Urinary bladder (tissue), 4 donors: ENCODE measurements around the gene ENTPD1. TPM values are rescaled to one million over a fixed set of nuclear protein-coding genes. Genes with fewer than 3 reads are reported as not detected.
"Not testable (repeated sequence)": the region's sequence is repeated elsewhere in the genome, so short reads cannot be mapped to it uniquely, and the experiment has no call there.

Source experiments
- DNase-seq: peaks from one replicate; pipeline ENCODE4 v3.0.0-alpha.2; 2015; ENCODE audit errors: extremely low spot score
- H3K27ac ChIP-seq: one replicate; pipeline ENCODE4 v1.5.1; 2013; ENCODE audit warnings: low read depth, mild to moderate bottlenecking, moderate library complexity
- H3K36me3 ChIP-seq: one replicate; pipeline ENCODE4 v1.6.1; 2013; ENCODE audit warnings: mild to moderate bottlenecking, moderate library complexity; ENCODE audit not compliant: insufficient read depth
- H3K4me1 ChIP-seq: one replicate; pipeline ENCODE4 v1.6.1; 2013; ENCODE audit warnings: mild to moderate bottlenecking, moderate library complexity; ENCODE audit not compliant: insufficient read depth
- H3K4me3 ChIP-seq: one replicate; pipeline ENCODE4 v1.5.1; 2013; ENCODE audit warnings: low read depth, low read length
- WGBS: extraction: QIAGEN DNeasy Blood & Tissue Kit; methylation state at CpG from one replicate; pipeline ENCODE4 v1.1.7; 2013; 5-methylcytosine and 5-hydroxymethylcytosine counted together
- polyA plus RNA-seq: library from polyadenylated mRNA; stranded (reverse); fragments of 200-250 nt; gene quantifications from one replicate; pipeline ENCODE4 v1.2.3, GENCODE V29; 2013
- total RNA-seq: library from RNA; depleted of rRNA; stranded (reverse); fragments of >200 nt; gene quantifications from one replicate; pipeline ENCODE4 v1.2.3, GENCODE V29; 2014
- donor health status: healthy with polysubstance abuse.
- donor health status: healthy.

Gene ENTPD1
- total and polyA plus RNA-seq, 2 donors = 53.8 to 85.3 TPM

DNA sequence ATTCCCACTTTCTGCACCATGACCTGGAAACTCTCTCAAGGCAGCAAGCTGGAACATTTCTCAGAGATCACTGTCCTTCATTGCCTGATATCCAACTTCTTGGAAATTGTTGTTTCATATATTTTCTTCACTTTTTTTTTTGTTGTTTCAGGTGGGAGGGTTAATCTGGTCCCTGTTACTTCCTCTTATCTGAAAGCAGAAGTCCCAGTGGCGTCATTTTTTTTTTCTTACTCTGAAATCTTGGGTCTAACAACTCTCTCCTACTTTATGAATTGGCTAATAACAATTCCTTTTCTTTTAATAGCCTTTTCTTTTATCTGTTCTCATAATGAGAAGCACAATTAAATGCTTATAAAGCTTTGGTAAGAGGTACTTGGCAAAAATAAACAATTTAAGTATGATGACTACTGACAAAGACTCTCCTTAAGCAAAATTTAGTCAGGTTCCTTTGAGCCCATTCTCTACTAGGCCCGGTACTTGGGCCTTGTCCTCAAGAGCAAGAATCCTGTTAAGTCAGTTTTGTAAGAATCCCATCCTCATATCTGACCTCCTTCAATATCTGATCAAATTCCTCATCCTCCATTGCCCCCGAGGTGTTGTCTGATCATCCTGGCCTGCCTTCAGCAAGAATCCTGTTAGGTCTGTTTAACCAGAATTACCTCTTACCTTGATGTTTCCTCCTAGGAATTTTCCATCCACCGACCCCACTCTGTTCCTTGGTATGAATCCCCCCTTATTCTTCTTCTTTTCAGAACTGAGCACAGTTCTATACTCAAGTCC lies 140.3 kb downstream of the ENTPD1 start:
- no peaks in the 10 kb centered on the region for H3K4me1 ChIP-seq
- WGBS = 93% methylated on average over 4 of the region's 4 CpGs
- peaks cover 2% of the 10 kb centered on the region for H3K36me3 ChIP-seq
- H3K27ac ChIP-seq = no peak overlapping the region
- no peak for DNase-seq
- no peak overlapping the region for H3K4me3 ChIP-seq

DNA sequence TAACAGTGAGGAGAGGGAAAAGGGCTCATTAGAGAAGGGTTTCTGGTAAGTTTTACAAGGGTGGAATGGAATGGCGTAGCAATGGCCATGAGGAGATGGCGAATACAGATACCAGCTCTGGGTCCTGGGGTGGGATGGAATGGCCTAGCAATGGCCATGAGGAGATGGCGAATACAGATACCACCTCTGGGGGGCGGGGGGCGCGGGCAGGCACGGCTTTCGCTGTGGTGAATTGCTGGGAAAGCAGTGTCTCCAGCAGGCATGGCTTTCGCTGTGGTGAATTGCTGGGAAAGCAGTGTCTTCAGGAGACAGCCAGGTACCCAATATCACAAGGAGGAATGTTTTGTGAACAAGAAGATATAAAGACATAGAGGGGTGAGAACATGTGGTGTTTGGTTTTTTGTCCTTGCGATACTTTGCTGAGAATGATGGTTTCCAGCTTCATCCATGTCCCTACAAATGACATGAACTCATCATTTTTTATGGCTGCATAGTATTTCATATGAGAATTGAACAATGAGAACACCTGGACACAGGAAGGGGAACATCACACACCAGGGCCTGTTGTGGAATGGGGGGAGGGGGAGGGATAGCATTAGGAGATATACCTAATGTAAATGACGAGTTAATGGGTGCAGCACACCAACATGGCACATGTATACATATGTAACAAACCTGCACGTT lies 150.1 kb downstream of the ENTPD1 start:
- not testable (repeated sequence) for H3K4me1 ChIP-seq, DNase-seq, H3K27ac ChIP-seq, H3K36me3 ChIP-seq, H3K4me3 ChIP-seq
- 96% methylated on average over 12 of the region's 12 CpGs for WGBS

DNA sequence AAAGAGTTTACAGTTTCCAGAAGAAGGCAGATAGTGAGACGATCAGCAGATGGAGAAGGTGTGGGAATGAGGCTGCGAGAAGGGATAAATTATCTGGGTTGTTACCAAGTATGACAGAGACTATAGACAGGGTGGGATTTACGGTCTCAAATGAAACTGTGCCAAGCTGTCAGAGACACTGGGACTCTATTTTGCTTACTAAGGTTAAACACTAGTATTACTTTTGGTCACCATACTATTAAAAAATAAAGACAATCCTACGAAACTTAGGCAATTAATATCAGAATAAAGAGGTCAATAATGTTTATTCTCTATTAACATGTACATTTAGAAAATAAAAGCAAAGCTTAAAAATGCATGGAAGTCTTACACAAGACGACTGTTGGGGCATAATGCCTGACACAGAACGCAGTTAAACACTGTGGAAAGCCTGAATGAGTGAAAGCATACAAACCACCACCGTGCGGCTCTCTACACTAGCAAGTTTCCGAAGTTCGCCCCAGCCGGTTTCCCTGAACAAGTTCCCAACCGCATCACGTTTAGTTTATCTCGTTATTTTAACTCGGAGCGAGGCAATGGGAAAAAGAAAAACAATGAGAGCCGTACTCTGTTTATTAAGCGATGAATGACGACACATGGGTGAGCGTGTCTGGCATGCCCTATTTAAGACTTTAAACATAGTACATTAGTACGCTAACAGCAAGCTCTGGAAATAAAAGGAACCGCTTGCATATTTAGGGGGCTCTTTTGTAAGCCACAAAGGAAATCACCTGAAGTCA lies 150.9 kb downstream of the ENTPD1 start:
- peak overlapping the region; percentile 79 for H3K4me3 ChIP-seq
- H3K4me1 ChIP-seq = no peaks in the 10 kb centered on the region
- WGBS = 9% methylated on average over 22 of the region's 22 CpGs
- H3K27ac ChIP-seq = peak overlapping the region; percentile 61
- peaks cover 7% of the 10 kb centered on the region for H3K36me3 ChIP-seq
- peak; percentile 46 for DNase-seq

DNA sequence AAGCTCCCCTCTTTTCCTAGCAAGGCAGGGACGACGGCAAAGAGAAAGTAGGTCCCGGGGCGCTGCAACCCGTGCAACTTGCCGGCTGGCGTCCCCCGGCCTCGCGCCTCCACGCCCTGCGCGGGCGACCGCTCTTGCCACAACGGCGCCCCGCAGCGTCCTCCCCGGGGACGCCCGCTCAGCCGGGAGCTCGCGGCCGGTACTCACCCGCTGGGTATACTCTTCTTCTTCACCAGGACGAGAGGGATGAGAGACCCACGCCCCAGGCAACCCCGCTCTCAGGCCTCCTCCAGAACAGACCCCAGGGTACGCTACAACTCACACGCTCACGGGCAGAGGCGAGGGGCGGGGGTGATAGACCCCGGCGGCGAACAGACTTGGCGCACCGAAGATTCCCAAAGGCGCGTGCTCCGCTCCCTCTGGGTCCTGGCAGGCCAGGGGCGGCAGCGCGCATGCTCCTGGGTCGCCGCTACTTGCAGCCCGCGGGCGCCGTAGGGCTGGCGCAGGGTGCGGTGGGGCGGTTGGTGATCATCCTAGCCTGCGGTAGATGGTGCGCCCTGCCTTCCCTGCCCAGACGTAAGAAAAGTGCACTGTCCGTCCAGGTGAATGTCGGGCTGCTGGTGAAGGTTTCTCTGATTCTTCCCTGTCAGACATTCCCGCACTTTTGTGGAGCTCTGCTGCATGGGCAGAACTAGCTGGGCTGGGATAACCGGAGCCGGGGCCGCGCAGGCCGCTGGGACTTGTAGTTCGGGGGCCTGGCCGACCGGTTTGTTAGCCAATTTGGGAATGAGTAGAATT lies 151.7 kb downstream of the ENTPD1 start, which contains the start of gene CC2D2B:
TSS of gene CC2D2B (plus strand) at position 520 of the 798 bp plus-strand sequence. CDS start 3,349 bp downstream, outside the sequence.
- WGBS = under 1% methylated on average over 69 of the region's 69 CpGs
- Histone ChIP-seq H3K4me1 (no peaks in the 10 kb centered on the region), H3K4me3 (peak within 1 kb of the TSS; percentile 79), H3K36me3 (peaks cover 4% of the 10 kb centered on the region), H3K27ac (peak within 1 kb of the TSS; percentile 61)
- DNase-seq = peak; percentile 59

DNA sequence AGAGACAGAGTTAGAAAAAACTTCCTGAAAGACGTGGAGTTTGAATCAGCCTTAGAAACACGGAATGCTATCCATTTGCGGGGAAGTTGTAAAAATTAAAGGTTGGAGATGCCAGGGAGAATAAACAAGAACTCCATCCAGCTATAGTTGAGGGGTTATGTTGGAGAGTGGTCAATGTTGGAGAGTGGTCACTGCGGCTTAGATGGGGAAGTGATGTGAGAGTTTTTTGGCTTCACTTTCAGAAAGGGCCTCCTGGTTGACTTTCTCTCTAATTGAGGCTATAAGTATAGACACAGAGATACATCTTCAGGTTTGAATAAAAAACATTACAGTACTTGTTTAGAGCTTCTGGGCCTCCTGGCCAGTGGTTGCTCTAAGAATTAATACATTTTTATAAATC lies 152.5 kb downstream of the ENTPD1 start:
- Histone ChIP-seq H3K27ac (no peak overlapping the region), H3K4me3 (no peak overlapping the region), H3K4me1 (no peaks in the 10 kb centered on the region), H3K36me3 (peaks cover 4% of the 10 kb centered on the region)
- 42% methylated on average over 4 of the region's 4 CpGs for WGBS
- DNase-seq = no peak

DNA sequence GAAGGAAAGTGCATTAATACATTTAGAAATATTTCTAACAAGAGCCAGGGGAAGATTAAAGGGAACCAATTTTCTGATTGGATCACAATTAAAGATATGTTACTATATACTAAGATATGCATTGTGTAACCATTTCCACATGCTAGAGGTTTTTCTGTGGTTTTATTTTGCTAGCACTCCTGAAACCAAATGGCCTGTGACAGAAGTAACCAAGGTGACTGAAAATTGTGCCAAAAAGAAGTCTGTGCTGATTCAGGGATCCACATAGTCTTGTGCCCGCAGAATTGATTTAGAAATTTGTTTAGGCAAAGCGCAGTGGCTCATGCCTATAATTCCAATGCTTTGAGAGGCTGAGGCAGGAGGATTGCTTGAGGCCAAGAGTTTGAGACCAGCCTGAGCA lies 153.6 kb downstream of the ENTPD1 start:
- no peak for DNase-seq
- WGBS = 96% methylated on average over 2 of the region's 2 CpGs
- H3K4me3 ChIP-seq = no peak overlapping the region
- H3K27ac ChIP-seq = no peak overlapping the region
- no peaks in the 10 kb centered on the region for H3K4me1 ChIP-seq
- H3K36me3 ChIP-seq = no peaks in the 10 kb centered on the region

DNA sequence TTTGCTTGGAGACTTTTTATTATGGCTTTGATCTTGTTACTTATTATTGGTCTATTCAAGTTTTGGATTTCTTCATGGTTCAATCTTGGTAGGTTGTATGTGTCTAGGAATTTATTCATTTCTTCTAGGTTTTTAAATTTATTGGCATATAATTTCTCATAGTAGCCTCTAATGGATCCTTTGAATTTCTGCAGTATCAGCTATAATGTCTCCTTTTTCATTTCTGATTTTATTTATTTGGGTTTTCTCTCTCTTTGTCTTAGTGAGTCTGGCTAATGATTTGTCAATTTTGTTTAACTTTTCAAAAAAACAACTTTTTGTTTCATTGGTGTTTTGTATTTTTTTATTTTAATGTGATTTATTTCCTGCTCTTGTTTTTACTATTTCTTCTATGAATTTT lies 160.1 kb downstream of the ENTPD1 start:
- DNase-seq, H3K4me1 ChIP-seq, H3K27ac ChIP-seq, H3K4me3 ChIP-seq, H3K36me3 ChIP-seq: not testable (repeated sequence)

Other genes with a start within 250 kb of the ENTPD1 start
- gene SORBS1, start 194.8 kb upstream of the ENTPD1 start, total RNA-seq = 297 TPM
- gene SORBS1, start 194.8 kb upstream of the ENTPD1 start, polyA plus RNA-seq = 697 TPM
- gene ALDH18A1, start 99.5 kb upstream of the ENTPD1 start, total RNA-seq = 82.7 TPM
- gene ALDH18A1, start 99.5 kb upstream of the ENTPD1 start, polyA plus RNA-seq = 17.5 TPM
- 32.1 TPM for gene TCTN3, start 62.2 kb upstream of the ENTPD1 start, total RNA-seq
- 27.5 TPM for gene TCTN3, start 62.2 kb upstream of the ENTPD1 start, polyA plus RNA-seq
- gene CC2D2B, start 151.8 kb downstream of the ENTPD1 start, total RNA-seq = 13.1 TPM
- 0.75 TPM for gene CC2D2B, start 151.8 kb downstream of the ENTPD1 start, polyA plus RNA-seq